HCT116 (cell line): ENCODE results near the gene ZNF555. TPM values are rescaled to one million over a fixed set of nuclear protein-coding genes. Genes with fewer than 3 reads are reported as not detected.

Experiments used
- ATAC-seq: fragments of 200-7000 bp; cut with Tn5 transposase; 2 replicates; pipeline ENCODE4 v1.9.1; 2020; ENCODE audit warnings: mild to moderate bottlenecking, moderate library complexity
- BruUV-seq: library from RNA; stranded (reverse); fragments of 400-500 nt; replicated peaks from 2 replicates; lab custom pipeline; 2021; lab: Mats Ljungman, UMichigan
- CTCF ChIA-PET: fragments of 300-600 bp; sonication (Branson Sonifier 250); formaldehyde crosslinking; loops from one replicate; lab custom pipeline; 2021; ENCODE audit warnings: antibody characterized with exemption; lab: Charles Lee
- POLR2A ChIA-PET: fragments of 300-600, 350-600 bp; sonication (Branson Sonifier 250); formaldehyde crosslinking; loops from one replicate; lab custom pipeline; 2021; ENCODE audit warnings: antibody characterized with exemption; lab: Charles Lee
- RAD21 ChIA-PET, 2 experiments: fragments of 300-600 bp; sonication (Branson Sonifier 250); formaldehyde crosslinking; loops; one replicate each; lab custom pipeline; 2023; ENCODE audit warnings: low total read pairs in 2 of 2; ENCODE audit not compliant: uncharacterized antibody in 2 of 2, unreplicated experiment in 2 of 2, low non-redundant PET in 1 of 2; lab: Charles Lee
- DNase-seq: peaks from one replicate; pipeline ENCODE4 v3.0.0-alpha.2; 2010; ENCODE audit warnings: low read depth, low spot score
- H2AFZ ChIP-seq: fragments of 200-600 bp; shearing (Covaris generic), sonication (generic); 2 replicates; pipeline ENCODE4 v1.6.1; 2017; ENCODE audit warnings: low read depth, mixed run types, mixed read lengths, antibody characterized with exemption, low read length; ENCODE audit not compliant: poor library complexity, severe bottlenecking
- H3K27ac ChIP-seq: 2 replicates; pipeline ENCODE4 v1.5.1; 2012; ENCODE audit warnings: low read depth, low read length
- H3K27me3 ChIP-seq: fragments of 200-600 bp; sonication (generic); 2 replicates; pipeline ENCODE4 v1.6.1; 2016; ENCODE audit warnings: mixed run types, low read length, mixed read lengths; ENCODE audit not compliant: insufficient read depth
- H3K36me3 ChIP-seq, 2 experiments: fragments of 200-500 bp in 1 of 2; fragments of 200-600 bp in 1 of 2; sonication (Bioruptor generic) in 1 of 2; sonication (generic) in 1 of 2; 2 replicates each; pipeline versions ENCODE4 v1.5.1 to v1.6.1; 2014 to 2016; ENCODE audit warnings: low read length in 2 of 2, inconsistent platforms in 1 of 2, mixed read lengths in 1 of 2, mixed run types in 1 of 2; ENCODE audit not compliant: insufficient read depth in 2 of 2, control insufficient read depth in 1 of 2
- H3K4me1 ChIP-seq, 2 experiments: fragments of 200-600 bp in 1 of 2; sonication (generic) in 1 of 2; 2 replicates each; pipeline versions ENCODE4 v1.5.1 to v1.6.1; 2012 to 2017; ENCODE audit warnings: low read length in 2 of 2, inconsistent platforms in 1 of 2, mild to moderate bottlenecking in 1 of 2, mixed read lengths in 1 of 2, mixed run types in 1 of 2, moderate library complexity in 1 of 2; ENCODE audit not compliant: insufficient read depth in 2 of 2, control insufficient read depth in 1 of 2
- H3K4me2 ChIP-seq: fragments of 200-600 bp; sonication (generic); 2 replicates; pipeline ENCODE4 v1.6.1; 2017; ENCODE audit warnings: mixed run types, low read length, mixed read lengths
- H3K4me3 ChIP-seq, 2 experiments: fragments of 200-600 bp in 1 of 2; sonication (generic) in 1 of 2; replicated peaks in 1 of 2; 2 replicates each; pipeline ENCODE4 v1.5.1; 2011 to 2016; ENCODE audit warnings: low read length in 2 of 2, control low read depth in 1 of 2, low read depth in 1 of 2, mild to moderate bottlenecking in 1 of 2, mixed read lengths in 1 of 2, mixed run types in 1 of 2
- H3K79me2 ChIP-seq: fragments of 200-600 bp; sonication (generic); 2 replicates; pipeline ENCODE4 v1.6.1; 2017; ENCODE audit warnings: mild to moderate bottlenecking, mixed run types, low read length, moderate library complexity, mixed read lengths; ENCODE audit not compliant: insufficient read depth
- H3K9ac ChIP-seq: fragments of 200-600 bp; sonication (generic); 2 replicates; pipeline ENCODE4 v1.6.1; 2016; ENCODE audit warnings: low read length, mixed read lengths
- H3K9me2 ChIP-seq: fragments of 200-600 bp; sonication (generic), shearing (Covaris generic); 2 replicates; pipeline ENCODE4 v1.6.1; 2017; ENCODE audit warnings: mixed run types, mild to moderate bottlenecking, moderate library complexity; ENCODE audit not compliant: insufficient read depth
- H3K9me3 ChIP-seq, 2 experiments: fragments of 200-500 bp in 1 of 2; fragments of 200-600 bp in 1 of 2; sonication (Bioruptor generic) in 1 of 2; sonication (generic) in 1 of 2; 2 replicates each; pipeline ENCODE4 v1.6.1; 2014 to 2017; ENCODE audit warnings: low read length in 2 of 2, mixed read lengths in 2 of 2, inconsistent platforms in 1 of 2, low read depth in 1 of 2, mild to moderate bottlenecking in 1 of 2, mixed run types in 1 of 2, moderate library complexity in 1 of 2; ENCODE audit not compliant: control insufficient read depth in 1 of 2, insufficient read depth in 1 of 2
- H4K20me1 ChIP-seq: fragments of 200-600 bp; sonication (generic), shearing (Covaris generic); 2 replicates; pipeline ENCODE4 v1.6.1; 2017; ENCODE audit warnings: mixed run types, mild to moderate bottlenecking, moderate library complexity; ENCODE audit not compliant: insufficient read depth
- ATF3 ChIP-seq: IDR thresholded peaks from 2 replicates; pipeline ENCODE4 v1.6.1; 2012
- ELF1 ChIP-seq: IDR thresholded peaks from 2 replicates; pipeline ENCODE4 v1.6.1; 2012; ENCODE audit warnings: low read depth, borderline replicate concordance
- REST ChIP-seq: IDR thresholded peaks from 2 replicates; pipeline ENCODE4 v1.6.1; 2012; ENCODE audit warnings: low read depth
- SIN3A ChIP-seq: IDR thresholded peaks from 2 replicates; pipeline ENCODE4 v1.6.1; 2012; ENCODE audit warnings: low read depth
- SP1 ChIP-seq: IDR thresholded peaks from 2 replicates; pipeline ENCODE4 v1.6.1; 2012; ENCODE audit warnings: low read depth
- SRF ChIP-seq: IDR thresholded peaks from 2 replicates; pipeline ENCODE4 v1.6.1; 2012; ENCODE audit warnings: low read depth
- intact Hi-C: fragments of 100-400 bp; cut with micrococcal nuclease; formaldehyde crosslinking; loops from 2 replicates; pipeline ENCODE4 v1.10.0; 2022
- total RNA-seq: library from RNA; stranded (reverse); gene quantifications from one replicate; pipeline ENCODE4 v1.2.1, GENCODE V29; 2021; ENCODE audit not compliant: unreplicated experiment

The ZNF555 gene
- total RNA-seq, 1 experiment from 2014 or later: 4.5 TPM

- no peaks in the 10 kb centered on the region for H3K4me1 ChIP-seq
- no peaks in the 10 kb centered on the region for H3K9me2 ChIP-seq
- RAD21 ChIA-PET: no interaction called here
- H3K4me2 ChIP-seq: no peak overlapping the region
- DNase-seq (no peak), ATAC-seq (no peak)
- H3K9me3 ChIP-seq: no peaks in the 10 kb centered on the region
- H3K27ac ChIP-seq: no peak overlapping the region
- no peak overlapping the region for H3K9ac ChIP-seq
- H3K4me3 ChIP-seq: no peak overlapping the region
- BruUV-seq: no TSS peak
- CTCF ChIA-PET: no interaction called here
- no peaks in the 10 kb centered on the region for H4K20me1 ChIP-seq
- peaks cover 37 to 55% of the 10 kb centered on the region in 2 experiments; a peak in 3 of 4 replicates for H3K36me3 ChIP-seq
- intact Hi-C loops: no loop called here
- TF ChIP-seq SRF (no peak), REST (no peak), SP1 (no peak), ATF3 (no peak), ELF1 (no peak), SIN3A (no peak)
- POLR2A ChIA-PET: no interaction called here
- peaks cover 34% of the 10 kb centered on the region; the same call in 1 of the 2 replicates for H3K79me2 ChIP-seq
- H2AFZ ChIP-seq: no peak overlapping the region
- H3K27me3 ChIP-seq: no peaks in the 10 kb centered on the region
Observed at GRCh38 chr19:2805261-2805900, 35.9 kb upstream of the ZNF555 start.
